Measurements from ENCODE around the gene PRPSAP2.

DNA sequence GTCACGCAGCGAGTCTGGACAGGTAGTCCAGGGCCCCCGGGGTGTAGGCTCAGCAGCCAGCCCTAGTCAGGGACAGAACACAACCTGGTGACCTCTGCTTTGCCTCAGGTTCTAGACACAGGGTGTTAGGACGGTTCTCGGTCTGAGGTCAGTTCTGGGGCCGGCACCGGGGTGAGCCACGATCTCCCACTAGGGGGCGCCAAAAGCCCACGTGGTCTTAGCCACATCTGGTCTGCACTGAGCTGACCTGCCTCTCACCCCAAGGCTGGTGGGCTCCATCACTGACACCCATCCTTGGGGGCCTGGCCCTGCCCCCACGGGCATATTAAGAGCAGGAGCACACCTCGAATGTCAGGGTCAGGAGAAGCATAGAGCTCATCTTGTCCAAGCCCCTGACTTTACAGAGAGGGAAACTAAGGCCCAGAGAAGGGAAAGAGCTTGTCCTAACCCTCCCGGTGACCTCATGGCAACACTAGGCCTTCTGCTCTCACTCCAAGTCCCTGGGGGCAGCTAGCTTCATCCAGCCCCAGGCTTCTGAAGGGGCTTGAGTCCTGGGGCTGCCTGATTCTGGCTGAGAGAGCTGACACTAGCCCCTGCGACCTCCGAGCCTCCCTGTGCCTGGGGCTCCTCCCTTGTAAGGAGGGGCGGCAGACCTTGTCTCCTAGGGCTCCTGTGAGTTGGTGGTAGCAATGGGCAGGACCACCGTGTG, 103.0 kb downstream of the PRPSAP2 start:
- no peak for TF ChIP-seq GATA3 (IDR thresholded peaks at IDR 0.05; ENCODE audit: low read depth, low read length)
- TF ChIP-seq GATA2 (IDR thresholded peaks at IDR 0.05; ENCODE audit: low read depth, low read length), result no peak
